Suprapubic skin (tissue), 4 donors: ENCODE measurements around the gene ZNF521.

ENCODE experiments used
- CTCF ChIP-seq, 2 donors: fragments of 200-600 bp in 1 of 2; fragments of 450-650 bp in 1 of 2; sonication (generic) in 1 of 2; IDR thresholded peaks; one replicate each; pipeline ENCODE4 v1.5.1; 2016 to 2019; ENCODE audit warnings: antibody characterized with exemption in 2 of 2, mild to moderate bottlenecking in 1 of 2, moderate library complexity in 1 of 2
- EP300 ChIP-seq: sonication (generic); formaldehyde crosslinking; IDR thresholded peaks from one replicate; pipeline ENCODE4 v1.6.1; 2017; ENCODE audit warnings: antibody characterized with exemption
- POLR2A ChIP-seq, 2 donors: fragments of 450-650 bp; IDR thresholded peaks; one replicate each; pipeline ENCODE4 v1.6.1; 2017; ENCODE audit warnings: antibody characterized with exemption in 2 of 2, mild to moderate bottlenecking in 2 of 2, moderate library complexity in 2 of 2
- POLR2AphosphoS5 ChIP-seq, 3 donors: sonication (generic); formaldehyde crosslinking; IDR thresholded peaks; one replicate each; pipeline ENCODE4 v1.6.1; 2017; ENCODE audit warnings: antibody characterized with exemption in 3 of 3

- TF ChIP-seq POLR2A (IDR thresholded peaks at IDR 0.05) (no peak), CTCF (IDR thresholded peaks at IDR 0.05) (no peak), POLR2AphosphoS5 (IDR thresholded peaks at IDR 0.05) (no peak), EP300 (no peak)
Observed at GRCh38 chr18:25327584-25327983, 24.4 kb downstream of the ZNF521 start.
